OCI-LY7 (cell line): ENCODE measurements around the gene GSX2.

Experiments
- CTCF ChIP-seq: fragments of 200-600 bp; sonication (generic); conservative IDR thresholded peaks from 2 replicates; pipeline ENCODE4 v1.5.1; 2014; ENCODE audit warnings: mild to moderate bottlenecking, antibody characterized with exemption, low read length, moderate library complexity, mixed read lengths
- EZH2phosphoT487 ChIP-seq: fragments of 200-600 bp; sonication (generic); IDR thresholded peaks from 2 replicates; pipeline ENCODE4 v1.6.1; 2018; ENCODE audit warnings: low read depth, borderline replicate concordance, mild to moderate bottlenecking, mixed run types, antibody characterized with exemption, low read length, moderate library complexity, mixed read lengths

- TF ChIP-seq EZH2phosphoT487 (no peak), CTCF (no peak)
These were observed 38.9 kb upstream of the GSX2 start for GRCh38 chr4:54061067-54061466.
